GM23338 (cell line): ENCODE results near the gene SPATA31D3.
"Not testable (repeated sequence)": the region's sequence is repeated elsewhere in the genome, so short reads cannot be mapped to it uniquely, and the experiment has no call there.

Source experiments
- CREB1 ChIP-seq: fragments of 250-450 bp; sonication (Bioruptor Pico); IDR thresholded peaks from 2 replicates; pipeline ENCODE4 v1.5.0; 2020; ENCODE audit warnings: low read depth, mild to moderate bottlenecking, moderate library complexity
- CTCF ChIP-seq, 2 experiments: fragments of 200-600 bp in 1 of 2; sonication (generic) in 1 of 2; conservative IDR thresholded peaks; 2 replicates each; pipeline versions ENCODE4 v1.5.1 to v1.6.1; 2016 to 2017; ENCODE audit warnings: antibody characterized with exemption in 2 of 2, low read depth in 2 of 2, mild to moderate bottlenecking in 2 of 2, moderate library complexity in 1 of 2
- EZH2 ChIP-seq: fragments of 200-600 bp; sonication (generic); IDR thresholded peaks from one replicate; pipeline ENCODE4 v1.8.0; 2017; ENCODE audit warnings: antibody characterized with exemption, mild to moderate bottlenecking, low read depth; ENCODE audit not compliant: unreplicated experiment
- EZH2phosphoT487 ChIP-seq: fragments of 200-600 bp; sonication (generic); IDR thresholded peaks from one replicate; pipeline ENCODE4 v1.8.1; 2018; ENCODE audit warnings: antibody characterized with exemption; ENCODE audit not compliant: unreplicated experiment
- JUNB ChIP-seq: IDR thresholded peaks from one replicate; pipeline ENCODE4 v1.6.1; 2016; ENCODE audit warnings: antibody characterized with exemption; ENCODE audit not compliant: unreplicated experiment
- NANOG ChIP-seq: IDR thresholded peaks from 2 replicates; pipeline ENCODE4 v1.6.1; 2016; ENCODE audit warnings: antibody characterized with exemption, borderline replicate concordance
- POLR2AphosphoS5 ChIP-seq: IDR thresholded peaks from 2 replicates; pipeline ENCODE4 v1.6.1; 2016; ENCODE audit warnings: antibody characterized with exemption, low read depth
- REST ChIP-seq: IDR thresholded peaks from one replicate; pipeline ENCODE4 v1.6.1; 2018; ENCODE audit warnings: antibody characterized with exemption; ENCODE audit not compliant: unreplicated experiment
- ZNF114 ChIP-seq: fragments of 250-450 bp; sonication (Bioruptor Pico); IDR thresholded peaks from 2 replicates; pipeline ENCODE4 v1.5.0; 2020; ENCODE audit warnings: mild to moderate bottlenecking, moderate library complexity
- ZNF331 ChIP-seq: fragments of 250-450 bp; sonication (Bioruptor Pico); IDR thresholded peaks from 2 replicates; pipeline ENCODE4 v1.5.0; 2020; ENCODE audit warnings: low read depth, mild to moderate bottlenecking, moderate library complexity

GRCh38 chr9:81943393-81943792 lies at the start of gene SPATA31D3:
- not testable (repeated sequence) for TF ChIP-seq ZNF114 (CRISPR knock-in tag); CTCF (conservative IDR thresholded peaks at IDR 0.05; ENCODE audit: low read depth in 2 of 2); EZH2; POLR2AphosphoS5; REST; NANOG; CREB1 (CRISPR knock-in tag); EZH2phosphoT487; JUNB; ZNF331 (CRISPR knock-in tag)
